C4-2B (cell line): ENCODE data around the gene SLC38A1.

Experiments used
- H3K27ac ChIP-seq: fragments of 450-650 bp; 2 replicates; pipeline ENCODE4 v1.5.1; 2017
- ZFX ChIP-seq: fragments of 450-650 bp; IDR thresholded peaks from 2 replicates; pipeline ENCODE4 v1.6.1; 2017
- TF ChIP-seq, protein P1 (sequence below): fragments of 450-650 bp; conservative IDR thresholded peaks from 2 replicates; pipeline ENCODE4 v1.5.1; 2017; ENCODE audit warnings: mild to moderate bottlenecking

SLC38A1 gene

DNA sequence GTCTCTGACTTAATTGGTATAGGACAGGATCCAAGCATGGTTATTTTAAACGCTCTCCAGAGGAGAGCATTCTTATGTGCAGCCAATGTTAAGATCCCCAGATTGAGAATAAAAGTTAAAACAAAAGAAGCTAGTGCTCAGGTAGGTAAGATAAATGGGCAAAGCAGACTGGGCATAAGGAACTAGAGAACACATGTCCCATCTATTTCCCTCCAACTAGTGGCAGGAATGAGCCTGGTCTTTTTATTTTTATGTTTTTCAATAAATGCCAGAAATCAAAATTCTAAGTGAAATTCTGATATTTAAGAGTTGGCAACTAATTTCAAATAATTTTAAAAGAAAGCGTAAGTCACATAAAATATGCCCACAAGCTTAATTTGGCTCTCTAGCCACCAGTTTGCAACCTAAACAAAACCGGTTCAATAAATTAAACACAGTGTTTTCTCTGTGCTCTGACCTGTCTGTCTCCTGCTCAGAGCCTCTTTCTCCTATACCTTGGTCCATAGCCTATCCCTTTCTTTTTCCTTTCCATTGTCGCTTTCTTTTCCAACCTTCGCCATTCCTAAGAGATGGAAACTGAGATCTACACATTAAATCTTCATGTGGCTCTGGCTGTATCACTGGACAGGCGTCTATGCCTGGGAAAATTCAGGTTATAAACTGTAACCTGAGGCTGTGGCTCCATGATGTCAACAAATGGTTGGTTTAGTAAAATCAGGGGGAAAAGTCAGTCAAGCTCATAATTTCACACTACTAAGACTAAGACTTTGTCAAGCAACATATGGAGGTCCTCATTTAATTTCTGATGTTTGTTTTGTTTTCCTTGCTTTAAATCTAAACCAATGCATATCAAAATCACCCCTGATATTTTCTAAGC is 5.5 kb downstream of the SLC38A1 start:
- TF ChIP-seq, protein P1, sequence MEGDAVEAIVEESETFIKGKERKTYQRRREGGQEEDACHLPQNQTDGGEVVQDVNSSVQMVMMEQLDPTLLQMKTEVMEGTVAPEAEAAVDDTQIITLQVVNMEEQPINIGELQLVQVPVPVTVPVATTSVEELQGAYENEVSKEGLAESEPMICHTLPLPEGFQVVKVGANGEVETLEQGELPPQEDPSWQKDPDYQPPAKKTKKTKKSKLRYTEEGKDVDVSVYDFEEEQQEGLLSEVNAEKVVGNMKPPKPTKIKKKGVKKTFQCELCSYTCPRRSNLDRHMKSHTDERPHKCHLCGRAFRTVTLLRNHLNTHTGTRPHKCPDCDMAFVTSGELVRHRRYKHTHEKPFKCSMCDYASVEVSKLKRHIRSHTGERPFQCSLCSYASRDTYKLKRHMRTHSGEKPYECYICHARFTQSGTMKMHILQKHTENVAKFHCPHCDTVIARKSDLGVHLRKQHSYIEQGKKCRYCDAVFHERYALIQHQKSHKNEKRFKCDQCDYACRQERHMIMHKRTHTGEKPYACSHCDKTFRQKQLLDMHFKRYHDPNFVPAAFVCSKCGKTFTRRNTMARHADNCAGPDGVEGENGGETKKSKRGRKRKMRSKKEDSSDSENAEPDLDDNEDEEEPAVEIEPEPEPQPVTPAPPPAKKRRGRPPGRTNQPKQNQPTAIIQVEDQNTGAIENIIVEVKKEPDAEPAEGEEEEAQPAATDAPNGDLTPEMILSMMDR = peak; percentile 29
- no peak for TF ChIP-seq ZFX
- no peak overlapping the region for H3K27ac ChIP-seq

GRCh38 chr12:46261646-46262045 is 7.2 kb downstream of the SLC38A1 start:
- TF ChIP-seq ZFX = no peak
- peak overlapping the region; percentile 41; the same call in 1 of the 2 replicates for H3K27ac ChIP-seq

DNA sequence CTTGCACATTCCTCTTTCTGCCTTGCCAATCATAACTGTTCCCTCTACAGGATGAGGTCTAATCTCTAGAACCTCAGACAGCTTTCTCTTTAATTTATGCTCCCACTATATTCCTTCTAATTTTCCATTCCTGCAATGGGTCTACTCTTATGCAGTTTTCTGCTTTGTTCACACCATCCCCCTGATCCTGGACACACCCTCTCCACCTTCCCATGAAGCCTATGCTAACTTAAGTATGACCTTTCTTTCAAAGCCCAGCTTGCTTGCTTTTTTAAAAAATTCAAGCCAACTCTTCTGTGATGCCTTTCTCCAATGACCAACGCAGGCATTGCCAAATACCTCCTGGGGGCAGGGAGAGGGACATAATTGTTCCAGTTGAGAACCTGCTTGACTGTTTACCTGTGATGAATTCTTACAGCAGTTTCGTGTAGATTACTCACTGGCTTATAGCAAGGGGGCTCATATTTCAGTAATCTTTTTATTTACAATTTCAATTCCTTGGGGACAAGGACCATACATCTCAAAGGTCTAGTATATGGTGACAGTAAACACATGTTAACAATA is 7.8 kb downstream of the SLC38A1 start:
- no peak for TF ChIP-seq ZFX
- TF ChIP-seq, protein P1 = no peak
- H3K27ac ChIP-seq = peak overlapping the region; percentile 59; the same call in 1 of the 2 replicates

- H3K27ac ChIP-seq = peak overlapping the region; percentile 67; the same call in 1 of the 2 replicates
- no peak for TF ChIP-seq ZFX
- TF ChIP-seq, protein P1 = no peak
These were observed 8.5 kb downstream of the SLC38A1 start for GRCh38 chr12:46260124-46260912.

- peak overlapping the region; percentile 67; the same call in 1 of the 2 replicates for H3K27ac ChIP-seq
- TF ChIP-seq ZFX = no peak
- TF ChIP-seq, protein P1 = no peak
These were observed 9.1 kb downstream of the SLC38A1 start for GRCh38 chr12:46259713-46260112.

DNA sequence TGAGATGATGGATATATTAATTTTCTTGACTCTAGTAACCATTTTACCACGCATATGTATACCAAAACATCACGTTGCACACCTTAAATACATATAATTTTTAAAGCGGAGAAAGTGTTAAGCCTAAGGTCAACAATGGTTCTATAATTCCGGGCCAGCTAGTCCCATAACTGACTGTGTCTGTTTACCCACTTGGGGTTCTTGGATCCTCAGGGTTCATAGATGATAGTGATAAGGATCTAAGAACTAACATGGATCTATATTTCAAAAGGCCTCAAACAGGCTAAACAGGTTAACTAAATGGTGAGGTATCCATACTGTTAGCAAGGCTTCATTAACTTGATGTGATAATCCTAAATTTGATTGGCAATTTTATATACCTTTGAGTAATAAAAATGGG is 9.8 kb downstream of the SLC38A1 start:
- TF ChIP-seq, protein P1 = no peak
- no peak for TF ChIP-seq ZFX
- H3K27ac ChIP-seq = peak overlapping the region; percentile 72

- TF ChIP-seq, protein P1 = no peak
- no peak for TF ChIP-seq ZFX
- H3K27ac ChIP-seq = no peak overlapping the region; the same call in 1 of the 2 replicates
These were observed 10.7 kb downstream of the SLC38A1 start for GRCh38 chr12:46258129-46258528.
